ENCODE results near the gene EPPIN.

- TF ChIP-seq, protein P1, sequence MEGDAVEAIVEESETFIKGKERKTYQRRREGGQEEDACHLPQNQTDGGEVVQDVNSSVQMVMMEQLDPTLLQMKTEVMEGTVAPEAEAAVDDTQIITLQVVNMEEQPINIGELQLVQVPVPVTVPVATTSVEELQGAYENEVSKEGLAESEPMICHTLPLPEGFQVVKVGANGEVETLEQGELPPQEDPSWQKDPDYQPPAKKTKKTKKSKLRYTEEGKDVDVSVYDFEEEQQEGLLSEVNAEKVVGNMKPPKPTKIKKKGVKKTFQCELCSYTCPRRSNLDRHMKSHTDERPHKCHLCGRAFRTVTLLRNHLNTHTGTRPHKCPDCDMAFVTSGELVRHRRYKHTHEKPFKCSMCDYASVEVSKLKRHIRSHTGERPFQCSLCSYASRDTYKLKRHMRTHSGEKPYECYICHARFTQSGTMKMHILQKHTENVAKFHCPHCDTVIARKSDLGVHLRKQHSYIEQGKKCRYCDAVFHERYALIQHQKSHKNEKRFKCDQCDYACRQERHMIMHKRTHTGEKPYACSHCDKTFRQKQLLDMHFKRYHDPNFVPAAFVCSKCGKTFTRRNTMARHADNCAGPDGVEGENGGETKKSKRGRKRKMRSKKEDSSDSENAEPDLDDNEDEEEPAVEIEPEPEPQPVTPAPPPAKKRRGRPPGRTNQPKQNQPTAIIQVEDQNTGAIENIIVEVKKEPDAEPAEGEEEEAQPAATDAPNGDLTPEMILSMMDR (IDR thresholded peaks at IDR 0.05) = no peak
- TF ChIP-seq POLR2A (IDR thresholded peaks at IDR 0.05) (no peak), POLR2AphosphoS5 (IDR thresholded peaks at IDR 0.05; ENCODE audit: insufficient read depth in 1 of 2, low read depth in 1 of 2) (no peak)
Measured at GRCh38 chr20:45595235-45595634, 48.0 kb upstream of the EPPIN start.
